HG02610 (cell line): ENCODE results near the gene CGB8.
"Not testable (repeated sequence)": the region's sequence is repeated elsewhere in the genome, so short reads cannot be mapped to it uniquely, and the experiment has no call there.

Source experiments
- ATAC-seq: cut with Tn5 transposase; IDR thresholded peaks from one replicate; pipeline ENCODE4 v1.9.1; 2021; ENCODE audit warnings: mild to moderate bottlenecking, moderate library complexity; ENCODE audit not compliant: unreplicated experiment

CGB8 gene

GRCh38 chr19:49065905-49066512 is 17.1 kb upstream of the CGB8 start:
- ATAC-seq: no peak

GRCh38 chr19:49064768-49065611 is 16.1 kb upstream of the CGB8 start, which contains the start of gene NTF4:
Gene NTF4 (minus strand): TSS chr19:49064818. CDS start chr19:49061997, 2,821 bp downstream.
- no peak for ATAC-seq

DNA sequence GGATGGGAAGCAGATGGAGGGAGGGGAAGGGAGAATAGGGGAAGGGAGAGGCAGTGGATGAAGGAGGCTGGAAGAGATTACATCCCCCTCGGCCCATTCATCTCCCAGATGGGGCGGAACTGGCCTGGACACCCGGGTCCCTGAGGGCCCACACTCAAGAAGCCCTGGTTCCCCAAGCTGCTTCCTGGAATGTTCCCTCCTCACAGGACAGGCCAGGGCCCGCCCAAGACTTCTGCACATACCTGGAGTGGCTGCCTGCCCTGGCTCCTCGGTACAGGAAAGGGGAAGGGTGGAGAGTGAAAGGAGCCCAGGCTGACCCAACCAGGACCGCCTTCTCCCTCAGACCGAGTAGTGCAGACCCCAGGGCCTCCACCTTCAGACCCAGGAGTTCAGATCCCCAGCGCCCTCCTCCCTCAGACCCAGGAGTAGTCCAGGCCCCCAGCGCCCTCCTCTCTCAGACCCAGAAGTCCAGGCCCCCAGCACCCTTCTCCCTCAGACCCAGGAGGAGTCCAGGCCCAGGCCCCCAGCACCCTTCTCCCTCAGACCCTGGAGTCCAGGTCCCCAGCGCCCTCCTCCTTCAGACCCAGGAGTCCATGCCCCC is 15.2 kb upstream of the CGB8 start:
- ATAC-seq: no peak

DNA sequence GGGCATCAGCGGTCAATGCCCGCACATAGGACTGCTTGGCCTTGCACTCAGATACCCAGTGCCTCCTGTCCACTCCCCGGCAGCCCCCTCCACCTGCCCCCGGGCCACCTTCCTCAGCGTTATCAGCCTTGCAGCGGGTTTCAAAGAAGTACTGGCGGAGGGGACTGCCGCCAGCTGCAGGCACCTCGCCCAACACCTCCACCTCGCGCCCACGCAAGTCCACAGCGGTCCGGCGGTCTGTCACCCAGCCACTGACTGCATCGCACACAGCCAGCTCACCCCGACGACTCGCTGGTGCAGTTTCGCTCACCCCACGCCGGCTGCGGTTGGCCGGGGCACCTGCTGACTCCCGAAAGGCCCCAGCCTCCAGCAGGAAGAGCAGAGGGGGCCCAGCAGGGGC is 12.5 kb upstream of the CGB8 start:
- no peak for ATAC-seq

- no peak for ATAC-seq
Measured at GRCh38 chr19:49061000-49061399, 12.1 kb upstream of the CGB8 start.

- no peak for ATAC-seq
Measured at GRCh38 chr19:49059053-49059452, 10.1 kb upstream of the CGB8 start.

GRCh38 chr19:49058562-49058961 is 9.7 kb upstream of the CGB8 start:
- no peak for ATAC-seq

- no peak for ATAC-seq
Measured at GRCh38 chr19:49057636-49058234, 8.8 kb upstream of the CGB8 start, which contains the start of gene CGB7. Gene CGB7 (minus strand): TSS chr19:49057749. CDS start chr19:49055375, 2,374 bp downstream.

DNA sequence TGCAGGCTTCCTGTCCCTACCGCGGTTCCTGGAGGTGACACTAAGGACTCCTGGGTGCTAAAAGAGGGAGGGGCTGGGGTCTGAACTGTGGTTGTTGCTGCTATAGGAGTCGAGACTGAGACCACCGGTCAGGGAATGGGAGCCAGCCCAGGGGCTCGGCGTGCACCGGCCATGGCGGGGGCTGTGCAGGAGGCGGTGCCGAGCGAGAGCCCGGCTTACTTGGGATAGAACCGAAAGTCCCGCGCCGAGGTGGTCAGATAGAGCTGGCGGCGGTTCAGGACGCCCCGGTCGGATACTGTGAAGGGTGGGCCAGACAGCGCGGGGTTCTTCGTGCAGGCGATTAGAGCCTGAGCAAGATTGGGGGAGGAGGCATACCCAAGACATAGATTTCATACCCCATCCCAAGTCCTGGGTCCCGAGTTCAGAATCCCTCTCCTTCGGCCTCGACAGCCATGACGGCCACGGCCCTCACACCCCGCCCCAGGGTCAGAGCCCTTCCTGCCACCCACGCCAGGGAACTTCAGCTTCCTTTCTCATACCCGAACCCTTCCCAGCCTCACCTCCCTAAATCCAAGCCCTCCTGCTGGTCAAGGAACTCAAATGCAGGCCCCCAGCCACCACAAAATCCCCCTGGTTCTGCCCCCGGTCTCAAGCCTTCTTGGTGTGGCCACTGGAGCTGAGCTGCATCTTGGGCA is 8.1 kb upstream of the CGB8 start:
- not testable (repeated sequence) for ATAC-seq

DNA sequence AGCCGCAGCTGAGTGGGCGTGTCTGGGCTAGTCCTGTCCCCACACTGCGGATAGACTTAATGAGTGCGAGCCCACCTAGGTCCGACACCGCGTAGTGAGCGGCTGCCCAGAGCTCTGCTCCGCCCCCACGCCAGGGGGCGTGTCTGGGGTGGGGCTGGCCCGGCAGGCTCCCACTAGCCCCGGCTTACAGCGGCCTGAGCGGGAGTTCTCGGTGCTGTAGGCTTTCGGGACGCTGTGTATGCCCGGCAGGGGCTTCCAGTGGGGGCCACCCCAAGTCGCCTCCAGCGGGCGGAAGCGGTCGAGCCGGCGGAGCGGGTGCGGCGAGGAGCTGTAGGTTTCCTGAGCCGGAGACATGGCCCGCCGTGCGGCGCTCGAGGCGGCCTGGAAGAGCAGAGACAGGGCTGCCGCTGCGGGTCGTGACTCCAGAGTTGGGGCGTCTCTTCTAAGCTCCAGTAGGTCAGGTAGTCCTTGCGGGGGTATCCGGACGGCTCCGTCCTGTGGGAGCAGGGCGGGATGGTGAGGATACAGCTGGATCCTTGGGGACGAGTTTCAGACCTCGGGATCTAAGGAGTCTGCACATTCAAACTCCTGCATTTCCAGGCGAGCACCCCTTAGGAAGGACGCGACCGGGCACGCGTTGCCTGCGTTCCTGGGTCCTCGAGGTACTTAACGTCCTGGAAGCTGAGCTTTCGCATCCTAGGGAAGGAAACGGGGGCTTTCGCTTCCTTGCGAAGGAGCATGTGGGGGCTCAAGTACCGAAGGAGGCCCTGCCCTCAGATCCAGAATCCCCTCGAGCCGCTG is 7.4 kb upstream of the CGB8 start:
- no peak for ATAC-seq

DNA sequence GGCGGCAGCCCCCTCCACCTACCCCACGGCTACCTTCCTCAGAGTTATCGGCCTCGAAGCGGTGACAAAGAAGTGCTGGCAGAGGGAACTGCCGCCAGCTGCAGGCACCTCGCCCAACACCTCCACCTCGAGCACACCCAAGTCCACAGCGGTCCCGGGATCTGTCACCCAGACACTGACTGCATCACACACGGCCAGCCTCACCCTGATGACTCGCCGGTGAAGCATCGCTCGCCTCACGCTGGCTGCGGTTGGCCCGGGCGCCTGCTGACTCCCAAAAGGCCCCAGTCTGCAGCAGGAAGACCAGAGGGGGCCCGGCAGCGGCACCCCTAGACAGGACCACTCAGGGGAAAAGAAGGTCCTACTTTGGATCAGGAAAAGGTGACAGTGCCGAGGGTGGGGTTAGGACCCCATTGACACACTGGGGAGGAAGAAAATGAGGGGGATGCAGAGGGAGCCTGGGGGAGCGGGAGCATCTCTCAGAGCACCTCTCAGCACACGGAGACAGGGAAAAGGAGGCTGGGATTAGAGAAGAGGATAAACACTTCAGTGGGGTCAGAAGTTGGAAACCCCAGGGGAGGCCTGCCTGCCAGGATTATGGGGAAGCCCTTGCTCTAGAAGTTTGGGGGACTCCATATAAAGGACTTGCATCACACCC is 1.6 kb upstream of the CGB8 start:
- ATAC-seq: not testable (repeated sequence)

DNA sequence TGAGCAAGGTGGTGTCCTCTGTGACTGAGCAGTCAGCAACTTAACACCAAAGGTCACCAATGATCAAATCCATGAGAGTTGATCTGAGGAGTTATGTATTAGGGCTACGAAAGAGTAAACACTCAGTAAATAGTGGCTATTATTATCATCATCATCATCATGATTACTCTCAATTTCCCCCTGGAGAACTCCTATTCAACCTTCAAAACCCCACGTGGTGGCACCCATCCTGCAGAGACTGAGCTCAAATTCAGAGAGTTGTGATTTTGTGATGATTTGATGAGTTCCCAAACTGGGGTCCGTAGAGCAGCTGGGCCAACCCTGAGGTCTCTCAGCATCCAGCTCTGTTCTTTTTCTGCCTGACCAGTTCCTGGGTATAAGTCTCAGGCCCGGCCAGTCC is 923 bp upstream of the CGB8 start:
- not testable (repeated sequence) for ATAC-seq

DNA sequence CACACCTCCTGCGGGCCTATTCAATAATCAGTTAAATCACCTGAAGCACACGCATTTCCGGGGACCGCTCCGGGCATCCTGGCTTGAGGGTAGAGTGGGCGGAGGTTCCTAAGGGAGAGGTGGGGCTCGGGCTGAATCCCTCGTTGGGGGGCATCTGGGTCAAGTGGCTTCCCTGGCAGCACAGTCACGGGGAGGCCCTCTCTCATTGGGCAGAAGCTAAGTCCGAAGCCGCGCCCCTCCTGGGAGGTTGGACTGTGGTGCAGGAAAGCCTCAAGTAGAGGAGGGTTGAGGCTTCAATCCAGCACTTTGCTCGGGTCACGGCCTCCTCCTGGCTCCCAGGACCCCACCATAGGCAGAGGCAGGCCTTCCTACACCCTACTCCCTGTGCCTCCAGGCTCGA is 5.4 kb downstream of the CGB8 start, which contains the start of gene CGB5:
Gene CGB5 (plus strand): TSS at position 301 of the 400 bp plus-strand sequence. CDS start 362 bp downstream, outside the sequence.
- not testable (repeated sequence) for ATAC-seq

- ATAC-seq: not testable (repeated sequence)
Measured at GRCh38 chr19:49042666-49043065, 6.2 kb downstream of the CGB8 start.

DNA sequence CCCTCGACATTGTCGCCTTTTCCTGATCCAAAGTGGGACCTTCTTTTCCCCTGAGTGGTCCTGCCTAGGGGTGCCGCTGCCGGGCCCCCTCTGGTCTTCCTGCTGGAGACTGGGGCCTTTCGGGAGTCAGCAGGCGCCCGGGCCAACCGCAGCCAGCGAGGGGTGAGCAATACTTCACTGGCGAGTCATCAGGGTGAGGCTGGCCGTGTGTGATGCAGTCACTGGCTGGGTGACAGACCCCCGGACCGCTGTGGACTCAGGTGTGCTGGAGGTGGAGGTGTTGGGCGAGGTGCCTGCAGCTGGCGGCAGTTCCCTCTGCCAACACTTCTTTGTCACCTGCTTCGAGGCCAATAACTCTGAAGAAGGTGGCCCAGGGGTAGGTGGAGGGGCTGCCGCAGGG is 6.7 kb downstream of the CGB8 start:
- ATAC-seq: no peak

DNA sequence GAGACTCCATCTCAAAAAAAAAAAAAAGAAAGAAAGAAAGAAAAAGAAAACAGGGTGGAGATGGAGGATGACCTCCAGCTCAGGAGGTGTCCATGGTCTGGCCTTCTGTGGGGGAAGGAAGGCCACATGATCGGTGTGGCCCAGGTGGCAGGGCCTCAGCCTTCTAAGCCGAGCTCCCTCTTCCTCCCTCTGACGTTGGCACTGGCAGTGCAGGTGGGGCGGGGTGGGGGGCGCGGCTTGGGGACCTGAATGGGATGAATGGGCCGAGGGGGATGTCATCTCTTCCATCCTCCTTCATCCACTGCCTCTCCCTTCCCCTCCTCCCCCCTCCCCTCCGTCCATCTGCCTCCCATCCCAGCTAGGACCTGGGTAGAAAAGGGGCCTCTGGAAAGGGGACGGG is 9.2 kb downstream of the CGB8 start:
- not testable (repeated sequence) for ATAC-seq

DNA sequence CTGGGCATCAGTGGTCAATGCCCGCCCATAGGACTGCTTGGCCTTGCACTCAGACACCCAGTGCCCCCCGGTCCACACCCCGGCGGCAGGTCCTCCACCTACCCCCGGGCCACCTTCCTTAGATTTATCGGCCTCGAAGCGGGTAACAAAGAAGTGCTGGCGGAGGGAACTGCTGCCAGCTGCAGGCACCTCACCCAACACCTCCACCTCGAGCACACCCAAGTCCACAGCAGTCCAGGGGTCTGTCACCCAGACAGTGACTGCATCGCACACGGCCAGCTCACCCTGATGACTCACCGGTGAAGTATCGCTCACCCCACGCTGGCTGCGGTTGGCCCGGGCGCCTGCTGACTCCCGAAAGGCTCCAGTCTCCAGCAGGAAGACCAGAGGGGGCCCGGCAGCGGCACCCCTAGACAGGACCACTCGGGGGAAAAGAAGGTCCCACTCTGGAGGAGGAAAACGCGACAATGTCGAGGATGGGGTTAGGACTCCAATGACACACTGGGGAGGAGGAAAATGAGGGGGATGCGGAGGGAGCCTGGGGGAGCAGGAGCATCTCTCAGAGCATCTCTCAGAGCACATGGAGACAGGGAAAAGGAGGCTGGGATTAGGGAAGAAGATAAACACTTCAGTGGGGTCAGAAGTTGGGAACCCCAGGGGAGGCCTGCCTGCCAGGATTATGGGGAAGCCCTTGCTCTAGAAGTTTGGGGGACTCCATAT is 10.2 kb downstream of the CGB8 start:
- not testable (repeated sequence) for ATAC-seq

DNA sequence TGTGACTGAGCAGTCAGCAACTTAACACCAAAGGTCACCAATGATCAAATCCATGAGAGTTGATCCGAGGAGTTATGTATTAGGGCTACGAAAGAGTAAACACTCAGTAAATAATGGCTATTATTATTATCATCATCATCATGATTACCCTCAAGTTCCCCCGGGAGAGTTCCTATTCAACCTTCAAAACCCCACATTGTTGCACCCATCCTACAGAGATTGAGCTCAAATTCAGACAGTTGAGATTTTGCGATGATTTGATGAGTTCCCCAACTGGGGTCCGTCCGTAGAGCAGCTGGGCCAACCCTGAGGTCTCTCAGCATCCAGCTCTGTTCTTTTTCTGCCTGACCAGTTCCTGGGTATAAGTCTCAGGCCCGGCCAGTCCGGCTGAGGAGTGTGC is 10.8 kb downstream of the CGB8 start:
- not testable (repeated sequence) for ATAC-seq

DNA sequence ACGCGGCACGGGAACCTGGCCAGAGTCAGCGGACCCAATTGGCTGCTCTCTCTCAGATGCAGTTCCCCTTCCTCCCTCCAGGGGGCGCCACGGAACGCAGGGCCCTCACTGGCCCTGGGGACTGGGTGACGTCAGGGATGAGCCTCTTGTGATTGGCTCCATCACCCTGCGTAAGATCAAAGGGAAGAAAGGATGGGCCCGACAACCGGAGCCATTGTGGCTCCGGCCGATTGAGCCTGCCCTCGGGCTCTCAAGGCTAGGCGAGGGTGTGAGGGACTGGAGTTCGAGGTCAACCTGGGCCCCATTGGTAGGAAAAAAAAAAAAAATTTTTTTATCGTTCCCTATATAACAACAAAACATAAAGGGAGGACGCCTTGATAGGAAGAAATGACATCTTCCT is 12.1 kb downstream of the CGB8 start, which contains the start of gene CGB1:
Gene CGB1 (minus strand): TSS at position 81 of the 400 bp plus-strand sequence. CDS start 184 bp downstream, outside the sequence.
- not testable (repeated sequence) for ATAC-seq
